HUES6 (cell line): Measurements from ENCODE around the gene SATB2.

Experiments
- H3K27ac ChIP-seq: 2 replicates; pipeline ENCODE4 v1.7.0; 2013; ENCODE audit warnings: low read depth, mild to moderate bottlenecking, low read length, inconsistent platforms
- H3K27me3 ChIP-seq: 2 replicates; pipeline ENCODE4 v1.6.1; 2013; ENCODE audit warnings: low read length; ENCODE audit not compliant: control insufficient read depth, insufficient read depth
- H3K36me3 ChIP-seq: 2 replicates; pipeline ENCODE4 v1.6.1; 2013; ENCODE audit warnings: low read length; ENCODE audit not compliant: control insufficient read depth, insufficient read depth
- H3K4me1 ChIP-seq: 2 replicates; pipeline ENCODE4 v1.6.1; 2013; ENCODE audit warnings: low read length; ENCODE audit not compliant: control insufficient read depth, insufficient read depth
- H3K4me3 ChIP-seq: 2 replicates; pipeline ENCODE4 v1.5.1; 2013; ENCODE audit warnings: low read depth, low read length
- H3K9ac ChIP-seq: one replicate; pipeline ENCODE4 v1.6.1; 2013; ENCODE audit warnings: mild to moderate bottlenecking, low read length
- H3K9me3 ChIP-seq: 2 replicates; pipeline ENCODE4 v1.6.1; 2013; ENCODE audit warnings: low read depth, low read length; ENCODE audit not compliant: control insufficient read depth, insufficient read depth

The SATB2 gene

GRCh38 chr2:199316851-199317250 lies 140.9 kb downstream of the SATB2 start:
- no peaks in the 10 kb centered on the region for H3K36me3 ChIP-seq
- H3K9ac ChIP-seq: no peak overlapping the region
- H3K4me1 ChIP-seq: peaks cover 6% of the 10 kb centered on the region; the same call in 1 of the 2 replicates
- no peak overlapping the region for H3K4me3 ChIP-seq
- no peaks in the 10 kb centered on the region for H3K9me3 ChIP-seq
- no peaks in the 10 kb centered on the region for H3K27me3 ChIP-seq
- no peak overlapping the region for H3K27ac ChIP-seq

GRCh38 chr2:199315299-199316179 lies 142.2 kb downstream of the SATB2 start:
- H3K4me3 ChIP-seq: no peak overlapping the region
- H3K4me1 ChIP-seq: no peaks in the 10 kb centered on the region
- no peak overlapping the region for H3K9ac ChIP-seq
- H3K36me3 ChIP-seq: no peaks in the 10 kb centered on the region
- H3K27ac ChIP-seq: no peak overlapping the region
- H3K27me3 ChIP-seq: no peaks in the 10 kb centered on the region
- H3K9me3 ChIP-seq: no peaks in the 10 kb centered on the region

GRCh38 chr2:199312931-199313330 lies 144.8 kb downstream of the SATB2 start:
- H3K9ac ChIP-seq: no peak overlapping the region

GRCh38 chr2:199310771-199311585 lies 146.8 kb downstream of the SATB2 start:
- H3K27ac ChIP-seq: no peak overlapping the region
- peaks cover 13% of the 10 kb centered on the region for H3K36me3 ChIP-seq
- no peak overlapping the region for H3K4me3 ChIP-seq
- H3K9me3 ChIP-seq: no peaks in the 10 kb centered on the region
- no peaks in the 10 kb centered on the region for H3K27me3 ChIP-seq
- H3K9ac ChIP-seq: no peak overlapping the region
- no peaks in the 10 kb centered on the region for H3K4me1 ChIP-seq

More at GRCh38 chr2:199312931-199313330, 144.8 kb downstream of the SATB2 start:
- Histone ChIP-seq H3K9me3 (no peaks in the 10 kb centered on the region), H3K36me3 (peaks cover 8% of the 10 kb centered on the region), H3K27me3 (no peaks in the 10 kb centered on the region), H3K4me3 (no peak overlapping the region), H3K4me1 (no peaks in the 10 kb centered on the region), H3K27ac (no peak overlapping the region)

GRCh38 chr2:199309973-199310372 lies 147.8 kb downstream of the SATB2 start:
- Histone ChIP-seq H3K27me3 (no peaks in the 10 kb centered on the region), H3K36me3 (peaks cover 13% of the 10 kb centered on the region), H3K9me3 (no peaks in the 10 kb centered on the region), H3K27ac (no peak overlapping the region), H3K9ac (no peak overlapping the region), H3K4me3 (no peak overlapping the region), H3K4me1 (no peaks in the 10 kb centered on the region)

GRCh38 chr2:199309411-199309810 lies 148.3 kb downstream of the SATB2 start:
- H3K36me3 ChIP-seq: peaks cover 13% of the 10 kb centered on the region
- H3K4me1 ChIP-seq: no peaks in the 10 kb centered on the region
- no peak overlapping the region for H3K4me3 ChIP-seq

GRCh38 chr2:199308567-199308966 lies 149.2 kb downstream of the SATB2 start:
- Histone ChIP-seq H3K4me3 (no peak overlapping the region), H3K9me3 (no peaks in the 10 kb centered on the region), H3K36me3 (peaks cover 13% of the 10 kb centered on the region), H3K27ac (no peak overlapping the region), H3K27me3 (no peaks in the 10 kb centered on the region), H3K4me1 (peaks cover 3% of the 10 kb centered on the region; the same call in 1 of the 2 replicates), H3K9ac (no peak overlapping the region)

More at GRCh38 chr2:199309411-199309810, 148.3 kb downstream of the SATB2 start:
- H3K9ac ChIP-seq: no peak overlapping the region
- no peak overlapping the region for H3K27ac ChIP-seq
- no peaks in the 10 kb centered on the region for H3K27me3 ChIP-seq
- H3K9me3 ChIP-seq: no peaks in the 10 kb centered on the region

- Histone ChIP-seq H3K36me3 (peaks cover 13% of the 10 kb centered on the region), H3K27me3 (no peaks in the 10 kb centered on the region), H3K9me3 (no peaks in the 10 kb centered on the region), H3K4me3 (no peak overlapping the region), H3K4me1 (peaks cover 3% of the 10 kb centered on the region; the same call in 1 of the 2 replicates), H3K9ac (no peak overlapping the region), H3K27ac (no peak overlapping the region)
Measured at GRCh38 chr2:199307461-199307860, 150.3 kb downstream of the SATB2 start.

GRCh38 chr2:199306116-199306515 lies 151.6 kb downstream of the SATB2 start:
- H3K27me3 ChIP-seq: no peaks in the 10 kb centered on the region

GRCh38 chr2:199303728-199304177 lies 154.0 kb downstream of the SATB2 start:
- H3K27me3 ChIP-seq: no peaks in the 10 kb centered on the region
- no peak overlapping the region for H3K4me3 ChIP-seq
- no peak overlapping the region for H3K9ac ChIP-seq
- peaks cover 3% of the 10 kb centered on the region; the same call in 1 of the 2 replicates for H3K4me1 ChIP-seq
- H3K9me3 ChIP-seq: no peaks in the 10 kb centered on the region
- peaks cover 16% of the 10 kb centered on the region for H3K36me3 ChIP-seq
- no peak overlapping the region for H3K27ac ChIP-seq

More at GRCh38 chr2:199306116-199306515, 151.6 kb downstream of the SATB2 start:
- H3K4me3 ChIP-seq: no peak overlapping the region
- H3K4me1 ChIP-seq: peaks cover 3% of the 10 kb centered on the region; the same call in 1 of the 2 replicates
- H3K9ac ChIP-seq: no peak overlapping the region
- no peak overlapping the region for H3K27ac ChIP-seq
- peaks cover 15% of the 10 kb centered on the region for H3K36me3 ChIP-seq
- no peaks in the 10 kb centered on the region for H3K9me3 ChIP-seq
